Measurements from ENCODE around the gene EMC9.
A peak's percentile ranks its signal among the peaks of the same experiment; 100 is the strongest.

EMC9 gene

GRCh38 chr14:24145219-24145618 lies 3.8 kb upstream of the EMC9 start:
- no peak overlapping the region for H3K4me3 ChIP-seq (ENCODE audit: low read length)
- WGBS (ENCODE audit: extremely low coverage, insufficient coverage, low lambda C conversion rate): no CpG with 5 or more reads among the region's 2 CpGs

GRCh38 chr14:24144451-24144850 lies 3.1 kb upstream of the EMC9 start:
- Histone ChIP-seq H4K5ac (ENCODE audit: low read length) (no peak overlapping the region), H3K4ac (ENCODE audit: low read depth, low read length) (no peak overlapping the region), H2BK15ac (replicated peaks; ENCODE audit: low read depth) (no peak overlapping the region), H3K4me2 (ENCODE audit: low read length) (no peak overlapping the region), H3K4me1 (ENCODE audit: control insufficient read depth, low read depth, low read length) (peaks cover 10% of the 10 kb centered on the region), H2AK5ac (ENCODE audit: low read length) (no peak overlapping the region), H3K56ac (ENCODE audit: low read length) (no peak overlapping the region), H3K36me3 (ENCODE audit: control insufficient read depth, insufficient read depth, low read length) (peaks cover 3% of the 10 kb centered on the region), H2BK5ac (ENCODE audit: low read length) (no peak overlapping the region), H3K23ac (ENCODE audit: low read length) (no peak overlapping the region), H4K8ac (ENCODE audit: low read depth, low read length) (no peak overlapping the region), H3K27ac (ENCODE audit: low read depth, low read length) (no peak overlapping the region), H3K9ac (ENCODE audit: low read length) (no peak overlapping the region), H3K27me3 (ENCODE audit: insufficient read depth, low read length, poor library complexity) (no peaks in the 10 kb centered on the region), H3K4me3 (ENCODE audit: low read length) (no peak overlapping the region), H3K79me1 (ENCODE audit: low read length) (peaks cover 21% of the 10 kb centered on the region), H3K79me2 (ENCODE audit: control insufficient read depth, insufficient read depth, low read length) (peaks cover 23% of the 10 kb centered on the region), H2BK120ac (ENCODE audit: low read depth, low read length) (no peak overlapping the region), H3K18ac (ENCODE audit: low read length) (no peak overlapping the region)
- no peak for DNase-seq
- WGBS (ENCODE audit: extremely low coverage, insufficient coverage, low lambda C conversion rate): no CpG with 5 or more reads among the region's 1 CpG

More at GRCh38 chr14:24145219-24145618, 3.8 kb upstream of the EMC9 start:
- Histone ChIP-seq H4K5ac (ENCODE audit: low read length) (no peak overlapping the region), H2AK5ac (ENCODE audit: low read length) (no peak overlapping the region), H3K4me1 (ENCODE audit: control insufficient read depth, low read depth, low read length) (peaks cover 8% of the 10 kb centered on the region), H3K23ac (ENCODE audit: low read length) (no peak overlapping the region), H3K79me1 (ENCODE audit: low read length) (peaks cover 22% of the 10 kb centered on the region), H3K36me3 (ENCODE audit: control insufficient read depth, insufficient read depth, low read length) (peaks cover 1% of the 10 kb centered on the region), H3K9ac (ENCODE audit: low read length) (peak overlapping the region; percentile 92), H3K79me2 (ENCODE audit: control insufficient read depth, insufficient read depth, low read length) (peaks cover 19% of the 10 kb centered on the region), H2BK120ac (ENCODE audit: low read depth, low read length) (no peak overlapping the region), H3K4ac (ENCODE audit: low read depth, low read length) (no peak overlapping the region), H3K27ac (ENCODE audit: low read depth, low read length) (no peak overlapping the region), H2BK15ac (replicated peaks; ENCODE audit: low read depth) (no peak overlapping the region), H2BK5ac (ENCODE audit: low read length) (no peak overlapping the region), H3K4me2 (ENCODE audit: low read length) (no peak overlapping the region), H3K27me3 (ENCODE audit: insufficient read depth, low read length, poor library complexity) (no peaks in the 10 kb centered on the region), H3K56ac (ENCODE audit: low read length) (peak overlapping the region; percentile 40), H3K18ac (ENCODE audit: low read length) (no peak overlapping the region), H4K8ac (ENCODE audit: low read depth, low read length) (no peak overlapping the region)
- DNase-seq: no peak

- Histone ChIP-seq H3K18ac (ENCODE audit: low read length) (no peak overlapping the region), H3K27ac (ENCODE audit: low read depth, low read length) (no peak overlapping the region), H3K79me2 (ENCODE audit: control insufficient read depth, insufficient read depth, low read length) (peaks cover 24% of the 10 kb centered on the region), H3K4me1 (ENCODE audit: control insufficient read depth, low read depth, low read length) (peaks cover 10% of the 10 kb centered on the region), H3K4me2 (ENCODE audit: low read length) (no peak overlapping the region), H3K23ac (ENCODE audit: low read length) (no peak overlapping the region), H3K9ac (ENCODE audit: low read length) (no peak overlapping the region), H3K27me3 (ENCODE audit: insufficient read depth, low read length, poor library complexity) (no peaks in the 10 kb centered on the region), H2BK5ac (ENCODE audit: low read length) (no peak overlapping the region), H2AK5ac (ENCODE audit: low read length) (no peak overlapping the region), H4K8ac (ENCODE audit: low read depth, low read length) (no peak overlapping the region), H3K4ac (ENCODE audit: low read depth, low read length) (no peak overlapping the region), H4K5ac (ENCODE audit: low read length) (no peak overlapping the region), H2BK15ac (replicated peaks; ENCODE audit: low read depth) (no peak overlapping the region), H3K56ac (ENCODE audit: low read length) (no peak overlapping the region), H2BK120ac (ENCODE audit: low read depth, low read length) (no peak overlapping the region), H3K4me3 (ENCODE audit: low read length) (no peak overlapping the region), H3K79me1 (ENCODE audit: low read length) (peaks cover 21% of the 10 kb centered on the region), H3K36me3 (ENCODE audit: control insufficient read depth, insufficient read depth, low read length) (peaks cover 4% of the 10 kb centered on the region)
- DNase-seq: no peak
- WGBS (ENCODE audit: extremely low coverage, insufficient coverage, low lambda C conversion rate): no CpG with 5 or more reads among the region's 2 CpGs
Observed at GRCh38 chr14:24143511-24143910, 2.1 kb upstream of the EMC9 start.

- H3K36me3 ChIP-seq (ENCODE audit: control insufficient read depth, insufficient read depth, low read length): peaks cover 5% of the 10 kb centered on the region
- no peak overlapping the region for H3K27ac ChIP-seq (ENCODE audit: low read depth, low read length)
- peak overlapping the region; percentile 36 for H3K9ac ChIP-seq (ENCODE audit: low read length)
- H3K4me2 ChIP-seq (ENCODE audit: low read length): no peak overlapping the region
- H3K4me3 ChIP-seq (ENCODE audit: low read length): no peak overlapping the region
- H4K8ac ChIP-seq (ENCODE audit: low read depth, low read length): no peak overlapping the region
- H2BK15ac ChIP-seq (replicated peaks; ENCODE audit: low read depth): no peak overlapping the region
- DNase-seq: no peak
- no peak overlapping the region for H2BK120ac ChIP-seq (ENCODE audit: low read depth, low read length)
- peaks cover 4% of the 10 kb centered on the region for H3K4me1 ChIP-seq (ENCODE audit: control insufficient read depth, low read depth, low read length)
- H4K5ac ChIP-seq (ENCODE audit: low read length): no peak overlapping the region
- peaks cover 13% of the 10 kb centered on the region for H3K79me2 ChIP-seq (ENCODE audit: control insufficient read depth, insufficient read depth, low read length)
- peaks cover 9% of the 10 kb centered on the region for H3K79me1 ChIP-seq (ENCODE audit: low read length)
- no peaks in the 10 kb centered on the region for H3K27me3 ChIP-seq (ENCODE audit: insufficient read depth, low read length, poor library complexity)
- H2BK5ac ChIP-seq (ENCODE audit: low read length): no peak overlapping the region
- H3K23ac ChIP-seq (ENCODE audit: low read length): no peak overlapping the region
- H3K18ac ChIP-seq (ENCODE audit: low read length): no peak overlapping the region
- no peak overlapping the region for H2AK5ac ChIP-seq (ENCODE audit: low read length)
- no CpG with 5 or more reads among the region's 9 CpGs for WGBS (ENCODE audit: extremely low coverage, insufficient coverage, low lambda C conversion rate)
- H3K4ac ChIP-seq (ENCODE audit: low read depth, low read length): no peak overlapping the region
- peak overlapping the region; percentile 38 for H3K56ac ChIP-seq (ENCODE audit: low read length)
Observed at GRCh38 chr14:24139272-24139934, 2.0 kb downstream of the EMC9 start.

GRCh38 chr14:24138396-24139271 lies 2.8 kb downstream of the EMC9 start:
- no peak overlapping the region for H3K56ac ChIP-seq (ENCODE audit: low read length)
- no peak overlapping the region for H4K8ac ChIP-seq (ENCODE audit: low read depth, low read length)
- no peak overlapping the region for H2BK15ac ChIP-seq (replicated peaks; ENCODE audit: low read depth)
- H3K4ac ChIP-seq (ENCODE audit: low read depth, low read length): no peak overlapping the region
- no peak overlapping the region for H3K4me2 ChIP-seq (ENCODE audit: low read length)
- no peak overlapping the region for H3K27ac ChIP-seq (ENCODE audit: low read depth, low read length)
- no peak overlapping the region for H2BK120ac ChIP-seq (ENCODE audit: low read depth, low read length)
- H2AK5ac ChIP-seq (ENCODE audit: low read length): no peak overlapping the region
- no peak overlapping the region for H2BK5ac ChIP-seq (ENCODE audit: low read length)
- no peak overlapping the region for H4K5ac ChIP-seq (ENCODE audit: low read length)
- peaks cover 4% of the 10 kb centered on the region for H3K4me1 ChIP-seq (ENCODE audit: control insufficient read depth, low read depth, low read length)
- H3K79me1 ChIP-seq (ENCODE audit: low read length): peaks cover 9% of the 10 kb centered on the region
- WGBS (ENCODE audit: extremely low coverage, insufficient coverage, low lambda C conversion rate): no CpG with 5 or more reads among the region's 13 CpGs
- peaks cover 5% of the 10 kb centered on the region for H3K36me3 ChIP-seq (ENCODE audit: control insufficient read depth, insufficient read depth, low read length)
- H3K79me2 ChIP-seq (ENCODE audit: control insufficient read depth, insufficient read depth, low read length): peaks cover 13% of the 10 kb centered on the region
- no peak for DNase-seq
- H3K4me3 ChIP-seq (ENCODE audit: low read length): no peak overlapping the region
- H3K23ac ChIP-seq (ENCODE audit: low read length): no peak overlapping the region
- H3K18ac ChIP-seq (ENCODE audit: low read length): no peak overlapping the region
- no peak overlapping the region for H3K9ac ChIP-seq (ENCODE audit: low read length)
- no peaks in the 10 kb centered on the region for H3K27me3 ChIP-seq (ENCODE audit: insufficient read depth, low read length, poor library complexity)

All from mesendoderm (in vitro differentiated cells).